ENCODE data around the gene KSR1.
"Not testable (repeated sequence)": the region's sequence is repeated elsewhere in the genome, so short reads cannot be mapped to it uniquely, and the experiment has no call there.

Gene KSR1

DNA sequence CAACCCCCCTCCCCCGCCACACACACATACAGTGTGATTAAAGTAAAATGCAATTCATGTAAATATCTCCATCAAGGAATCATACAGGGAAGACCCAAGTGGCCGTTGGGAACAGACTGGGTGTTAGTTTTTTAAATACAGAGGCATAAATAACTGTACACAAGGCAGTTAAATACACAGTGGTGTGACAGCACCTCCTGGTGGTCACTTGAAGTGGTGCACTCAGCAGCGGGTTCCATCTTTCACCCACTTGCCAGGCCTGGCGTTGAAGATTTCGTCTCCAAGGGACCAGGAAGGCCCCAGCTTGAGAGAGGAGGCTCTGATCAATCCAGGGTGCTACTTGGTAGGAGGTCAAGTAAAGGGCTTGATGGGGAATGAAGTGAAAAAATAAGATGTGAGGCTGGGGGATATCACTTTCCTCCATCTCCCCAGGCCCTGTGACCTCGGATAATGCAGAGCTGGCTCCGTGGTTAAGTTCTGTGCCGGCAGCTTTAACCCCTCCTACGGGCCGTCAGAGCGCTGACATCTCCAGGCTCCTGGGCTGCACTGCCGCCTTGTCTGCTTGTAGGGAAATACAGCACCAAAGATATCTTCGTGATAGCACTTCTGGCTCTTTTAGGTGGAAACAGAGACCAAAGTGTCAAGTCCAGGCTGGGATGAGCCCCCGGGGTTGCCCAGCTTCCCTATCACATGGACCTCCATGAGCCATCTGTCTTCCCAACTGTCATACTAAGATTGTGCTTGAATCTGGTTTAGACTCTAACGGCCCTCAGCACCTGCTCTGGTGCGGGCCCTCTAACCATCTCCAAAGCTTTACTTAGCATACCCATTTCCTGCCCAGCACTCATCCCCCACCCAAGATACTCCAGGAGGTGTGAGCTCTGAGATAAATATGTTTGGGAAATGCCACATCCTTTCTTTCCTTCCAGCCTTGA, 195.4 kb downstream of the KSR1 start:
- peak; percentile 66 for TF ChIP-seq CTCF (IDR thresholded peaks at IDR 0.05; ENCODE audit: borderline replicate concordance, insufficient read depth, low read depth, low read length)

DNA sequence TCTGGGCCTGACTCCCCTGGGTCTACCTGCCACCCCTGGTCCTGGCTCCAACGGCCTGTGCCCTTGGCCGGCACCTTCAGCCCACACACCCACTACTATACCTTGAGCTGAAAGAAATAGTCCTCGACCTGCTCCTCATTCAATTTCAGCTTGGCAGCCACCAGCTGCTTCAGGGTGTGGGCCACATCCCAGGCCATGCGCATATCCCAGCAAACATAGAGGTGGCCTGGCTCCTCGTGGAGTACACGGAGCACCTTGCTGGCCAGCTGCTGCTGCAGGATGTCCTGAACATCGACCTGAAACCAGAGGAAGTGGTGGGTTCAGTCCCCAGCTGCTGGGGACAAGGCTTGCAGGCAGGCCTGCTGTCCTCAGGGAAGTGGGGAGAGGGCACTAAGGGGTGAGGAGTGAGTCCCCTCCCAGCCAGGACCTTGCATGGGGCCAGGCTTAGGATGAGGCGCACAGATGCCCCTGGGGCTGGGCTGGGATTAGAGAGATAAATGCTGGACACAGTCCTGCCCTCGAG, 197.3 kb downstream of the KSR1 start:
- H3K4me3 ChIP-seq (ENCODE audit: low read depth, low read length) = not testable (repeated sequence)

More for the DNA sequence above, 195.4 kb downstream of the KSR1 start:
- no peak overlapping the region for H3K4me3 ChIP-seq (ENCODE audit: low read depth, low read length)

- no peak for TF ChIP-seq CTCF (IDR thresholded peaks at IDR 0.05; ENCODE audit: borderline replicate concordance, insufficient read depth, low read depth, low read length)
- H3K4me3 ChIP-seq (ENCODE audit: low read depth, low read length) = no peak overlapping the region
Measured at GRCh38 chr17:27654136-27654535, 197.9 kb downstream of the KSR1 start.

DNA sequence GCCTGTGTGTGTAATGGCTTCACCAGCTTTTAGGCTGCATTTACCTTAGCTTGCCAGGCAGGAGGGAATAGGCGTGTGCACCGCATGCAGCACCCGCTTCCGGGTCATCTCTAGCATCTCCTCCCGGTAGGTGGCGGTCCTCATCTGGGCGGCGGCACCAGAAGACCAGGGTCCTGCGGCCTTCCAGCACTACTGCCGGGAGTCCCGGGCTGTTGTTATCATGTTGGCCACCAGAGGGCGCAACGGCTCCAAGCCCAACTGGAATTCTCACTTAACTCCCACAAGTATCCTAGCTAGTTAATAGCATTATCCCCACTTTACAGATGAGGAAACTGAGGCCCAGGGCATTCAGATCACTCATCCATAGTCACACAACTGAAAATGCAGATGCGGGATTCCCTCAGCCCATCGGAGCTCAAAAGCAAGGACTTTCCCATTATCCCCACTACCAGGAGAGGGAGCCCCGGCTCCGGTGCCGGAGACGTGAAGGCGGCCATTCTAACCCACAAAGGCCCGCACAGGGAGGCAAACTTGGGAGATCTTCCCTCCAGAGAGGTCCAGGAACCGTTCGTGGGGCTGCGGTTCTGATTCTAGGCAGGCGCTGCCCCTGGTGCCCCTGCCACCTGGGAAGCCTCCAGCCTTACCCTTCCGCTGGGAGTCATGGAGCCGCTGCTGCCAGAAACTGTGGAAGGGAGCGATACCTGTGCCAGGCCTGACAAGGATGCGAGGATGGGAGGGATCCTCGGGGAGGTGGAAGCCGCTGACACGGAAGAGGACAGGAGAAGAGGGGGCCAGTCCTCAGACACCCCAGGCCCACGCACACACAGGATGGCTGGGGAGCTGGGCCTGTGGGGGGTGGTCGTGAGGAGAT, 198.6 kb downstream of the KSR1 start:
- H3K4me3 ChIP-seq (ENCODE audit: low read depth, low read length) = no peak overlapping the region
- peak; percentile 83 for TF ChIP-seq CTCF (IDR thresholded peaks at IDR 0.05; ENCODE audit: borderline replicate concordance, insufficient read depth, low read depth, low read length)

GRCh38 chr17:27655525-27656111, 199.4 kb downstream of the KSR1 start:
- not testable (repeated sequence) for H3K4me3 ChIP-seq (ENCODE audit: low read depth, low read length)

GRCh38 chr17:27656620-27657019, 200.4 kb downstream of the KSR1 start:
- H3K4me3 ChIP-seq (ENCODE audit: low read depth, low read length) = not testable (repeated sequence)

GRCh38 chr17:27657620-27658019, 201.4 kb downstream of the KSR1 start:
- no peak overlapping the region for H3K4me3 ChIP-seq (ENCODE audit: low read depth, low read length)
- no peak for TF ChIP-seq CTCF (IDR thresholded peaks at IDR 0.05; ENCODE audit: borderline replicate concordance, insufficient read depth, low read depth, low read length)

GRCh38 chr17:27659683-27660082, 203.4 kb downstream of the KSR1 start:
- no peak overlapping the region for H3K4me3 ChIP-seq (ENCODE audit: low read depth, low read length)
- no peak for TF ChIP-seq CTCF (IDR thresholded peaks at IDR 0.05; ENCODE audit: borderline replicate concordance, insufficient read depth, low read depth, low read length)

All from GM12875 (cell line).